DOHH2 (cell line): ENCODE data around the gene MBD5.

Source experiments
- EZH2phosphoT487 ChIP-seq: fragments of 200-600 bp; sonication (generic); IDR thresholded peaks from 2 replicates; pipeline ENCODE4 v1.6.1; 2017; ENCODE audit warnings: borderline replicate concordance, mild to moderate bottlenecking, antibody characterized with exemption, low read length, moderate library complexity, mixed read lengths
- TF ChIP-seq, protein P1 (sequence below): fragments of 200-600 bp; sonication (generic); IDR thresholded peaks from one replicate; pipeline ENCODE4 v1.5.1; 2014; ENCODE audit warnings: antibody characterized with exemption, mild to moderate bottlenecking, low read depth, low read length; ENCODE audit not compliant: poor library complexity, severe bottlenecking

DNA sequence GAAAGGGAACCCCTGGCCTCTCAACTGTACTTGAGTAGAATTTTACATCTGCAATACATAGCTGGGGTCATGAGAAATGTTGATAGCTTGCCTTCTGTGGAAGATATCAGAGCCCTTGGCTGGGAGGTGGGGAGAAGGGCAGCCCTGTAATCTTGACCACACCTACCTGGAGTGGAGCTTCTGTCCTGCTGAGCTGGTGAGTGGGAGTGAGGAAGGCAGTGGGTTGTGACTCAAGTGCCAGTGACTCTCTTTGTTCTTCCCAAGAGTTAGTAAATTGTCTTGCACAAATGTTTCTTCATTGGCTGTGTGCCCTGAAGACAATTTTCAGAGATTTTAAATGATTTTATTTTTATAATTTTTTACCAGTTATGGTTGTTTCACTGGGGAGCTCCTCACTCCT lies 277.3 kb downstream of the MBD5 start:
- TF ChIP-seq EZH2phosphoT487: no peak
- TF ChIP-seq, protein P1, sequence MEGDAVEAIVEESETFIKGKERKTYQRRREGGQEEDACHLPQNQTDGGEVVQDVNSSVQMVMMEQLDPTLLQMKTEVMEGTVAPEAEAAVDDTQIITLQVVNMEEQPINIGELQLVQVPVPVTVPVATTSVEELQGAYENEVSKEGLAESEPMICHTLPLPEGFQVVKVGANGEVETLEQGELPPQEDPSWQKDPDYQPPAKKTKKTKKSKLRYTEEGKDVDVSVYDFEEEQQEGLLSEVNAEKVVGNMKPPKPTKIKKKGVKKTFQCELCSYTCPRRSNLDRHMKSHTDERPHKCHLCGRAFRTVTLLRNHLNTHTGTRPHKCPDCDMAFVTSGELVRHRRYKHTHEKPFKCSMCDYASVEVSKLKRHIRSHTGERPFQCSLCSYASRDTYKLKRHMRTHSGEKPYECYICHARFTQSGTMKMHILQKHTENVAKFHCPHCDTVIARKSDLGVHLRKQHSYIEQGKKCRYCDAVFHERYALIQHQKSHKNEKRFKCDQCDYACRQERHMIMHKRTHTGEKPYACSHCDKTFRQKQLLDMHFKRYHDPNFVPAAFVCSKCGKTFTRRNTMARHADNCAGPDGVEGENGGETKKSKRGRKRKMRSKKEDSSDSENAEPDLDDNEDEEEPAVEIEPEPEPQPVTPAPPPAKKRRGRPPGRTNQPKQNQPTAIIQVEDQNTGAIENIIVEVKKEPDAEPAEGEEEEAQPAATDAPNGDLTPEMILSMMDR: no peak
